Activated CD4-positive, alpha-beta T cell treated with anti-CD3 and anti-CD28 coated beads for 36 hours (primary cell): ENCODE results near the gene STAC3. TPM values are rescaled to one million over a fixed set of nuclear protein-coding genes. Genes with fewer than 3 reads are reported as not detected.

Experiments used
- ATAC-seq: fragments of 200-7000 bp; cut with Tn5 transposase; one replicate; pipeline ENCODE4 v1.10.0; 2021; ENCODE audit warnings: mild to moderate bottlenecking, moderate library complexity
- CTCF ChIA-PET: fragments of 350-600 bp; sonication (Branson Sonifier 250); formaldehyde crosslinking; loops from one replicate; lab custom pipeline; 2021; ENCODE audit warnings: antibody characterized with exemption; lab: Charles Lee
- POLR2A ChIA-PET: fragments of 350-600 bp; sonication (Branson Sonifier 250); formaldehyde crosslinking; loops from one replicate; lab custom pipeline; 2021; ENCODE audit warnings: antibody characterized with exemption, inconsistent platforms; lab: Charles Lee
- DNase-seq: peaks from one replicate; pipeline ENCODE4 v3.0.0-alpha.2; 2020
- H3K27ac Mint-ChIP-seq: one replicate; pipeline ENCODE4 v1.8.0; 2021; ENCODE audit warnings: mixed read lengths
- H3K27me3 Mint-ChIP-seq: one replicate; pipeline ENCODE4 v1.8.0; 2021; ENCODE audit warnings: mixed read lengths
- H3K36me3 Mint-ChIP-seq: one replicate; pipeline ENCODE4 v1.8.0; 2021; ENCODE audit warnings: low read depth, mixed read lengths
- H3K4me1 Mint-ChIP-seq: one replicate; pipeline ENCODE4 v1.8.0; 2021; ENCODE audit warnings: mixed read lengths
- H3K4me3 Mint-ChIP-seq: one replicate; pipeline ENCODE4 v1.8.0; 2021; ENCODE audit warnings: mild to moderate bottlenecking, moderate library complexity, mixed read lengths
- H3K9me3 Mint-ChIP-seq: one replicate; pipeline ENCODE4 v1.8.0; 2021; ENCODE audit warnings: low read depth, mixed read lengths
- intact Hi-C, 2 experiments: fragments of 100-400 bp; cut with DNase I in 1 of 2; cut with micrococcal nuclease in 1 of 2; formaldehyde crosslinking; loops; one replicate each; pipeline versions ENCODE4 v1.14.2 to v1.15.1; 2022 to 2024; cut with DNase I, micrococcal nuclease
- total RNA-seq, 2 experiments: library from RNA; stranded (reverse); gene quantifications; one replicate each; pipeline ENCODE4 v1.2.3, GENCODE V29; 2021

The STAC3 gene
- total RNA-seq, 2 experiments from 2014 or later: 2.5 to 2.8 TPM

- Mint-ChIP-seq H3K36me3 (no peaks in the 10 kb centered on the region), H3K9me3 (no peaks in the 10 kb centered on the region), H3K4me1 (peaks cover 2% of the 10 kb centered on the region), H3K27me3 (no peaks in the 10 kb centered on the region), H3K27ac (no peak overlapping the region), H3K4me3 (no peak overlapping the region)
- ChIA-PET CTCF (interaction anchor here (0.8 to 2.3 kb wide), 7 partner anchors 8 to 127 kb away, joined by 3 to 20 read pairs (median 6); no protein-coding TSS in a partner anchor), POLR2A (no interaction called here)
- intact Hi-C loops: no loop called here
- ATAC-seq (no peak), DNase-seq (no peak)
Observed at GRCh38 chr12:57250541-57250940, 446 bp downstream of the STAC3 start.

GRCh38 chr12:57248934-57249742 lies 1.8 kb downstream of the STAC3 start:
- DNase-seq (no peak), ATAC-seq (peak; percentile 24)
- peaks cover 1% of the 10 kb centered on the region for H3K27me3 Mint-ChIP-seq
- H3K4me3 Mint-ChIP-seq: no peak overlapping the region
- no peaks in the 10 kb centered on the region for H3K9me3 Mint-ChIP-seq
- intact Hi-C loops: no loop called here
- peaks cover 3% of the 10 kb centered on the region for H3K4me1 Mint-ChIP-seq
- H3K36me3 Mint-ChIP-seq: no peaks in the 10 kb centered on the region
- POLR2A ChIA-PET: no interaction called here
- CTCF ChIA-PET: interaction anchor here (0.6 to 1.8 kb wide), 3 partner anchors 21 to 210 kb away, joined by 3 to 6 read pairs (median 5); no protein-coding TSS in a partner anchor
- H3K27ac Mint-ChIP-seq: no peak overlapping the region

GRCh38 chr12:57247041-57247440 lies 3.9 kb downstream of the STAC3 start:
- DNase-seq (no peak), ATAC-seq (no peak)
- intact Hi-C loops: no loop called here
- no peaks in the 10 kb centered on the region for H3K36me3 Mint-ChIP-seq
- ChIA-PET POLR2A (no interaction called here), CTCF (interaction anchor here (0.9 to 1.2 kb wide), 3 partner anchors 9 to 211 kb away, joined by 3 to 4 read pairs (median 4); no protein-coding TSS in a partner anchor)
- no peak overlapping the region for H3K4me3 Mint-ChIP-seq
- H3K9me3 Mint-ChIP-seq: no peaks in the 10 kb centered on the region
- peaks cover 20% of the 10 kb centered on the region for H3K4me1 Mint-ChIP-seq
- no peak overlapping the region for H3K27ac Mint-ChIP-seq
- peaks cover 11% of the 10 kb centered on the region for H3K27me3 Mint-ChIP-seq

- ChIA-PET CTCF (interaction anchor here (0.6 to 9.9 kb wide), 8 partner anchors 17 to 310 kb away, joined by 3 to 282 read pairs (median 4); partner anchors contain the start of genes INHBE and SHMT2), POLR2A (no interaction called here)
- DNase-seq: no peak
- Mint-ChIP-seq H3K4me1 (peaks cover 40% of the 10 kb centered on the region), H3K27me3 (peaks cover 25% of the 10 kb centered on the region), H3K36me3 (no peaks in the 10 kb centered on the region), H3K27ac (no peak overlapping the region), H3K9me3 (no peaks in the 10 kb centered on the region), H3K4me3 (peak overlapping the region; percentile 4)
- ATAC-seq: no peak
- intact Hi-C loops: loop anchor here in 1 of 2 experiments (5.0 kb wide), 3 partner anchors 132 to 492 kb away; partner anchors contain the start of genes PRIM1, STAT6 and ZBTB39
Observed at GRCh38 chr12:57244312-57244696, 6.7 kb downstream of the STAC3 start.

- ATAC-seq (peak; percentile 19), DNase-seq (peak; percentile 93)
- H3K27ac Mint-ChIP-seq: no peak overlapping the region
- H3K36me3 Mint-ChIP-seq: no peaks in the 10 kb centered on the region
- peaks cover 27% of the 10 kb centered on the region for H3K27me3 Mint-ChIP-seq
- H3K9me3 Mint-ChIP-seq: no peaks in the 10 kb centered on the region
- intact Hi-C loops: loop anchor here (1.0 to 5.0 kb wide), 7 partner anchors 29 to 491 kb away; partner anchors contain the start of genes PRIM1 (in 1 of the 2), STAT6 (in 1 of the 2) and ZBTB39 (in 1 of the 2)
- ChIA-PET CTCF (interaction anchor here (0.5 to 9.9 kb wide), 30 partner anchors 8 to 603 kb away, joined by 3 to 282 read pairs (median 5); partner anchors contain the start of genes GLI1, INHBE, NXPH4 and SHMT2), POLR2A (interaction anchor here (0.7 to 1.5 kb wide), 2 partner anchors 14 to 236 kb away, joined by 3 to 5 read pairs; partner anchors contain the start of gene SHMT2)
- H3K4me3 Mint-ChIP-seq: peak overlapping the region; percentile 62
- H3K4me1 Mint-ChIP-seq: peaks cover 41% of the 10 kb centered on the region
Observed at GRCh38 chr12:57243521-57244311, 7.3 kb downstream of the STAC3 start.

- Mint-ChIP-seq H3K9me3 (no peaks in the 10 kb centered on the region), H3K27me3 (peaks cover 32% of the 10 kb centered on the region), H3K4me3 (peak overlapping the region; percentile 62), H3K4me1 (peaks cover 47% of the 10 kb centered on the region), H3K36me3 (no peaks in the 10 kb centered on the region), H3K27ac (no peak overlapping the region)
- peak; percentile 23 for ATAC-seq
- intact Hi-C loops: loop anchor here (1.0 to 5.0 kb wide), 7 partner anchors 29 to 491 kb away; partner anchors contain the start of genes PRIM1 (in 1 of the 2), STAT6 (in 1 of the 2) and ZBTB39 (in 1 of the 2)
- DNase-seq: peak; percentile 88
- POLR2A ChIA-PET: interaction anchor here (0.5 to 1.5 kb wide), 4 partner anchors 13 to 282 kb away, joined by 3 to 5 read pairs (median 3); partner anchors contain the start of gene SHMT2
- CTCF ChIA-PET: interaction anchor here (0.5 to 9.9 kb wide), 38 partner anchors 9 to 604 kb away, joined by 3 to 282 read pairs (median 5); partner anchors contain the start of genes GLI1, INHBE, NXPH4 and SHMT2
Observed at GRCh38 chr12:57242691-57243454, 8.1 kb downstream of the STAC3 start.

GRCh38 chr12:57242329-57242690 lies 8.7 kb downstream of the STAC3 start:
- H3K27me3 Mint-ChIP-seq: peaks cover 37% of the 10 kb centered on the region
- H3K27ac Mint-ChIP-seq: no peak overlapping the region
- DNase-seq (no peak), ATAC-seq (no peak)
- H3K36me3 Mint-ChIP-seq: no peaks in the 10 kb centered on the region
- intact Hi-C loops: loop anchor here in 1 of 2 experiments (2.0 to 5.0 kb wide), 4 partner anchors 60 to 490 kb away; partner anchors contain the start of genes PRIM1, STAT6 and ZBTB39
- CTCF ChIA-PET: interaction anchor here (0.6 to 9.9 kb wide), 32 partner anchors 9 to 400 kb away, joined by 3 to 282 read pairs (median 5); partner anchors contain the start of genes GLI1, INHBE, NXPH4 and SHMT2
- peaks cover 53% of the 10 kb centered on the region for H3K4me1 Mint-ChIP-seq
- H3K4me3 Mint-ChIP-seq: peak overlapping the region; percentile 62
- POLR2A ChIA-PET: interaction anchor here (0.5 to 1.5 kb wide), 3 partner anchors 13 to 282 kb away, joined by 3 to 5 read pairs (median 3); partner anchors contain the start of gene SHMT2
- H3K9me3 Mint-ChIP-seq: no peaks in the 10 kb centered on the region

- Mint-ChIP-seq H3K36me3 (peaks cover under 1% of the 10 kb centered on the region), H3K9me3 (no peaks in the 10 kb centered on the region), H3K27ac (no peak overlapping the region), H3K27me3 (peaks cover 43% of the 10 kb centered on the region), H3K4me3 (peak overlapping the region; percentile 22), H3K4me1 (peaks cover 60% of the 10 kb centered on the region)
- CTCF ChIA-PET: interaction anchor here (0.7 to 9.9 kb wide), 18 partner anchors 8 to 401 kb away, joined by 3 to 282 read pairs (median 5); partner anchors contain the start of genes NXPH4, SHMT2, STAC3 and STAT6
- intact Hi-C loops: loop anchor here in 1 of 2 experiments (2.0 to 5.0 kb wide), 4 partner anchors 59 to 489 kb away; partner anchors contain the start of genes PRIM1, STAT6 and ZBTB39
- no peak for DNase-seq
- ATAC-seq: no peak
- POLR2A ChIA-PET: interaction anchor here (0.9 to 3.0 kb wide), 3 partner anchors 12 to 15 kb away, joined by 3 to 17 read pairs (median 5); partner anchors contain the start of gene SHMT2
Observed at GRCh38 chr12:57241402-57242310, 9.3 kb downstream of the STAC3 start.

- Mint-ChIP-seq H3K4me1 (peaks cover 62% of the 10 kb centered on the region), H3K27me3 (peaks cover 47% of the 10 kb centered on the region), H3K27ac (peak overlapping the region; percentile 78), H3K4me3 (peak overlapping the region; percentile 83), H3K36me3 (peaks cover 6% of the 10 kb centered on the region), H3K9me3 (no peaks in the 10 kb centered on the region)
- ChIA-PET CTCF (interaction anchor here (0.6 to 9.9 kb wide), 9 partner anchors 10 to 282 kb away, joined by 3 to 282 read pairs (median 3); partner anchors contain the start of genes SHMT2 and STAC3), POLR2A (interaction anchor here (3.0 kb wide), 1 partner anchor 11 kb away, joined by 17 read pairs; the partner anchor contains the start of gene SHMT2)
- no peak for ATAC-seq
- DNase-seq: peak; percentile 61
- intact Hi-C loops: loop anchor here in 1 of 2 experiments (5.0 kb wide), 3 partner anchors 129 to 489 kb away; partner anchors contain the start of genes PRIM1, STAT6 and ZBTB39
Observed at GRCh38 chr12:57240926-57241401, 10.0 kb downstream of the STAC3 start.
